ENCODE data around the gene LCLAT1. TPM values are rescaled to one million over a fixed set of nuclear protein-coding genes. Genes with fewer than 3 reads are reported as not detected.

Gene LCLAT1
- polyA plus RNA-seq, 1 of the 3 experiments (the other 2 are of a cell fraction) = 6.9 TPM

DNA sequence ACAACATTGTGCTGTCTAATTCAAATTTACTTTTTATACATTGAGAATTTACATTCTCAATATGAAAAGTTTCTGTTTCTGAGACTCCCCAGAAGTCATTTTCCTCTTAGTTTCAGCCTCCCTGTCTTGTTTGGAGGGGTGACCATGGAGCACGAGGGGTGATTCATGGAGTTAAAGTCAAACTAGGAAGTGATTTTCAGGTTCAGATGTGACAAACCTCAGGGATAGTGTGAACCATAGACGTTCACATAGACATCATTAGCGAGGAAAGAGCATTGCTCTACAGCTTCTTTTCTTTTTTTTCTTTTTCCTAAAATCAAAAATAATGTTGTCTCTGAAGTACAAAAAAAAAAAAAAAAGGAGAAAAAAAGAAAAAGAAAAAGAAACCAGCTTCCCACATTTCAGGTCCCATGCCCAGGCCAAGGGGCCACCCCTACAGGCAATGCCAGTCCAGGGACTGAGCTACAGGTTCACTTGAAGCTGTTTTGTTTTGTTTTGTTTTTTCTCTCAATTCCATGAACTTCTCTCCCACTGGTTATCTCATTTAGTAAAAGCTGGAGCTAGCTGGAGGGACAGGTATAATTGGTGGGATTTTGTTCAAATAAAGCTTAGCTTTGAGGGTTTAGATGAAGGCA lies 18.1 kb upstream of the LCLAT1 start:
- Histone ChIP-seq H3K9me3 (no peaks in the 10 kb centered on the region), H2AFZ (ENCODE audit: low read depth) (no peak overlapping the region), H3K4me3 (ENCODE audit: low read depth in 2 of 2, low read length in 1 of 2) (no peak overlapping the region), H3K9ac (no peak overlapping the region), H3K27me3 (ENCODE audit: insufficient read depth) (no peaks in the 10 kb centered on the region), H3F3A (replicated peaks; ENCODE audit: insufficient read depth) (no peaks in the 10 kb centered on the region), H3K4me2 (no peak overlapping the region), H3K36me3 (replicated peaks in 1 of 2; ENCODE audit: control insufficient read depth in 1 of 2, insufficient read depth in 2 of 2, low read length in 1 of 2) (no peaks in the 10 kb centered on the region), H3K79me2 (ENCODE audit: insufficient read depth) (no peaks in the 10 kb centered on the region), H3K27ac (ENCODE audit: low read depth in 2 of 2, low read length in 1 of 2) (no peak overlapping the region), H3K4me1 (ENCODE audit: control insufficient read depth in 1 of 2, insufficient read depth in 2 of 2, low read depth in 1 of 2, low read length in 1 of 2) (peaks cover 0 to 8% of the 10 kb centered on the region in 2 experiments; a peak in 3 of 4 replicates), H4K20me1 (ENCODE audit: insufficient read depth) (no peaks in the 10 kb centered on the region), H3K9me2 (no peaks in the 10 kb centered on the region)
- ChIA-PET POLR2A (interaction anchor here (1.3 to 1.5 kb wide), 2 partner anchors 18 to 24 kb away, joined by 3 to 4 read pairs; partner anchors contain the start of gene LCLAT1), CTCF (interaction anchor here (1.1 to 1.7 kb wide), 3 partner anchors 94 to 220 kb away, joined by 3 to 6 read pairs (median 6); no protein-coding TSS in a partner anchor)
- TF ChIP-seq, protein P1, sequence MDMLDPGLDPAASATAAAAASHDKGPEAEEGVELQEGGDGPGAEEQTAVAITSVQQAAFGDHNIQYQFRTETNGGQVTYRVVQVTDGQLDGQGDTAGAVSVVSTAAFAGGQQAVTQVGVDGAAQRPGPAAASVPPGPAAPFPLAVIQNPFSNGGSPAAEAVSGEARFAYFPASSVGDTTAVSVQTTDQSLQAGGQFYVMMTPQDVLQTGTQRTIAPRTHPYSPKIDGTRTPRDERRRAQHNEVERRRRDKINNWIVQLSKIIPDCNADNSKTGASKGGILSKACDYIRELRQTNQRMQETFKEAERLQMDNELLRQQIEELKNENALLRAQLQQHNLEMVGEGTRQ (IDR thresholded peaks at IDR 0.05; ENCODE audit: borderline replicate concordance, low read depth, low read length) = no peak
- TF ChIP-seq, protein P2, sequence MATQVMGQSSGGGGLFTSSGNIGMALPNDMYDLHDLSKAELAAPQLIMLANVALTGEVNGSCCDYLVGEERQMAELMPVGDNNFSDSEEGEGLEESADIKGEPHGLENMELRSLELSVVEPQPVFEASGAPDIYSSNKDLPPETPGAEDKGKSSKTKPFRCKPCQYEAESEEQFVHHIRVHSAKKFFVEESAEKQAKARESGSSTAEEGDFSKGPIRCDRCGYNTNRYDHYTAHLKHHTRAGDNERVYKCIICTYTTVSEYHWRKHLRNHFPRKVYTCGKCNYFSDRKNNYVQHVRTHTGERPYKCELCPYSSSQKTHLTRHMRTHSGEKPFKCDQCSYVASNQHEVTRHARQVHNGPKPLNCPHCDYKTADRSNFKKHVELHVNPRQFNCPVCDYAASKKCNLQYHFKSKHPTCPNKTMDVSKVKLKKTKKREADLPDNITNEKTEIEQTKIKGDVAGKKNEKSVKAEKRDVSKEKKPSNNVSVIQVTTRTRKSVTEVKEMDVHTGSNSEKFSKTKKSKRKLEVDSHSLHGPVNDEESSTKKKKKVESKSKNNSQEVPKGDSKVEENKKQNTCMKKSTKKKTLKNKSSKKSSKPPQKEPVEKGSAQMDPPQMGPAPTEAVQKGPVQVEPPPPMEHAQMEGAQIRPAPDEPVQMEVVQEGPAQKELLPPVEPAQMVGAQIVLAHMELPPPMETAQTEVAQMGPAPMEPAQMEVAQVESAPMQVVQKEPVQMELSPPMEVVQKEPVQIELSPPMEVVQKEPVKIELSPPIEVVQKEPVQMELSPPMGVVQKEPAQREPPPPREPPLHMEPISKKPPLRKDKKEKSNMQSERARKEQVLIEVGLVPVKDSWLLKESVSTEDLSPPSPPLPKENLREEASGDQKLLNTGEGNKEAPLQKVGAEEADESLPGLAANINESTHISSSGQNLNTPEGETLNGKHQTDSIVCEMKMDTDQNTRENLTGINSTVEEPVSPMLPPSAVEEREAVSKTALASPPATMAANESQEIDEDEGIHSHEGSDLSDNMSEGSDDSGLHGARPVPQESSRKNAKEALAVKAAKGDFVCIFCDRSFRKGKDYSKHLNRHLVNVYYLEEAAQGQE (IDR thresholded peaks at IDR 0.05; ENCODE audit: low read depth, low read length) = no peak
- TF ChIP-seq RXRA (IDR thresholded peaks at IDR 0.05; ENCODE audit: borderline replicate concordance, low read depth) = no peak
- no peak for TF ChIP-seq RFX5 (IDR thresholded peaks at IDR 0.05; ENCODE audit: low read length)
- TF ChIP-seq, protein P3, sequence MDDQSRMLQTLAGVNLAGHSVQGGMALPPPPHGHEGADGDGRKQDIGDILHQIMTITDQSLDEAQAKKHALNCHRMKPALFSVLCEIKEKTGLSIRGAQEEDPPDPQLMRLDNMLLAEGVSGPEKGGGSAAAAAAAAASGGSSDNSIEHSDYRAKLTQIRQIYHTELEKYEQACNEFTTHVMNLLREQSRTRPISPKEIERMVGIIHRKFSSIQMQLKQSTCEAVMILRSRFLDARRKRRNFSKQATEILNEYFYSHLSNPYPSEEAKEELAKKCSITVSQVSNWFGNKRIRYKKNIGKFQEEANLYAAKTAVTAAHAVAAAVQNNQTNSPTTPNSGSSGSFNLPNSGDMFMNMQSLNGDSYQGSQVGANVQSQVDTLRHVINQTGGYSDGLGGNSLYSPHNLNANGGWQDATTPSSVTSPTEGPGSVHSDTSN (IDR thresholded peaks at IDR 0.05) = no peak
- TF ChIP-seq NRF1 (IDR thresholded peaks at IDR 0.05; ENCODE audit: low read depth, low read length) = no peak
- TF ChIP-seq MEF2A (IDR thresholded peaks at IDR 0.05; ENCODE audit: borderline replicate concordance, low read depth) = no peak
- no peak for TF ChIP-seq MXI1 (IDR thresholded peaks at IDR 0.05; ENCODE audit: low read depth, low read length)
- TF ChIP-seq, protein P4, sequence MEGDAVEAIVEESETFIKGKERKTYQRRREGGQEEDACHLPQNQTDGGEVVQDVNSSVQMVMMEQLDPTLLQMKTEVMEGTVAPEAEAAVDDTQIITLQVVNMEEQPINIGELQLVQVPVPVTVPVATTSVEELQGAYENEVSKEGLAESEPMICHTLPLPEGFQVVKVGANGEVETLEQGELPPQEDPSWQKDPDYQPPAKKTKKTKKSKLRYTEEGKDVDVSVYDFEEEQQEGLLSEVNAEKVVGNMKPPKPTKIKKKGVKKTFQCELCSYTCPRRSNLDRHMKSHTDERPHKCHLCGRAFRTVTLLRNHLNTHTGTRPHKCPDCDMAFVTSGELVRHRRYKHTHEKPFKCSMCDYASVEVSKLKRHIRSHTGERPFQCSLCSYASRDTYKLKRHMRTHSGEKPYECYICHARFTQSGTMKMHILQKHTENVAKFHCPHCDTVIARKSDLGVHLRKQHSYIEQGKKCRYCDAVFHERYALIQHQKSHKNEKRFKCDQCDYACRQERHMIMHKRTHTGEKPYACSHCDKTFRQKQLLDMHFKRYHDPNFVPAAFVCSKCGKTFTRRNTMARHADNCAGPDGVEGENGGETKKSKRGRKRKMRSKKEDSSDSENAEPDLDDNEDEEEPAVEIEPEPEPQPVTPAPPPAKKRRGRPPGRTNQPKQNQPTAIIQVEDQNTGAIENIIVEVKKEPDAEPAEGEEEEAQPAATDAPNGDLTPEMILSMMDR (IDR thresholded peaks at IDR 0.05) = no peak
- TF ChIP-seq EP300 (IDR thresholded peaks at IDR 0.05; ENCODE audit: borderline replicate concordance in 1 of 2, low read depth in 1 of 2, low read length in 1 of 2) = no peak
- no peak for TF ChIP-seq GATA2 (CRISPR knock-in tag; IDR thresholded peaks at IDR 0.05)
- DNase-seq = no peak
- 84% methylated on average over 3 of the region's 3 CpGs for WGBS (ENCODE audit: low lambda C conversion rate)
